Measurements from ENCODE around the gene LRRC75A.

DNA sequence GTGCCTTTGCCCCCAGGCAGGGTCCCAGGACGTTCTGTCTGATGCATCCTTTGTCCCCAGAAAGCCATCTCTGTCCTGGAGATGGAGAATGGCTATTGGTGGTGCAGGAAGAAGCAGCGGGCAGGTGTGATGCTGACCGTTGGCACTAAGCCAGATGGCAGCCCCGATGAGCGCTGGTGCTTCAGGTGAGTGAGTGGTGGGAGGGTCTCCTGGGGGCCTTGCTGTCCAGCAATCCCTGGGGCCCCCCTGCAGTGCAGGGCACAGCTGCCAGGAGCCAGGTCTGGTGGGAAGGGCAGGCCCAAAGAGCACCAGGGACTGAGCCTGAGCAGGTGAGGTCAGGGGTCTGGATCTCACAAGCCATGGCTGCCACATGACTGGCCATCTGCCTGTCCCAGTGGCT is 58.5 kb downstream of the LRRC75A start:
- TF ChIP-seq, protein P1, sequence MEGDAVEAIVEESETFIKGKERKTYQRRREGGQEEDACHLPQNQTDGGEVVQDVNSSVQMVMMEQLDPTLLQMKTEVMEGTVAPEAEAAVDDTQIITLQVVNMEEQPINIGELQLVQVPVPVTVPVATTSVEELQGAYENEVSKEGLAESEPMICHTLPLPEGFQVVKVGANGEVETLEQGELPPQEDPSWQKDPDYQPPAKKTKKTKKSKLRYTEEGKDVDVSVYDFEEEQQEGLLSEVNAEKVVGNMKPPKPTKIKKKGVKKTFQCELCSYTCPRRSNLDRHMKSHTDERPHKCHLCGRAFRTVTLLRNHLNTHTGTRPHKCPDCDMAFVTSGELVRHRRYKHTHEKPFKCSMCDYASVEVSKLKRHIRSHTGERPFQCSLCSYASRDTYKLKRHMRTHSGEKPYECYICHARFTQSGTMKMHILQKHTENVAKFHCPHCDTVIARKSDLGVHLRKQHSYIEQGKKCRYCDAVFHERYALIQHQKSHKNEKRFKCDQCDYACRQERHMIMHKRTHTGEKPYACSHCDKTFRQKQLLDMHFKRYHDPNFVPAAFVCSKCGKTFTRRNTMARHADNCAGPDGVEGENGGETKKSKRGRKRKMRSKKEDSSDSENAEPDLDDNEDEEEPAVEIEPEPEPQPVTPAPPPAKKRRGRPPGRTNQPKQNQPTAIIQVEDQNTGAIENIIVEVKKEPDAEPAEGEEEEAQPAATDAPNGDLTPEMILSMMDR (IDR thresholded peaks at IDR 0.05) = no peak
- TF ChIP-seq ZFX (IDR thresholded peaks at IDR 0.05; ENCODE audit: borderline replicate concordance) = no peak
